A673 (cell line): ENCODE measurements around the gene CERS5. TPM values are rescaled to one million over a fixed set of nuclear protein-coding genes. Genes with fewer than 3 reads are reported as not detected.
A peak's percentile ranks its signal among the peaks of the same experiment; 100 is the strongest.

Experiments used
- BruUV-seq: library from RNA; stranded (reverse); fragments of 400-500 nt; replicated peaks from 2 replicates; lab custom pipeline; 2021; lab: Mats Ljungman, UMichigan
- CTCF ChIA-PET: fragments of 300-600 bp; sonication (Branson Sonifier 250); formaldehyde crosslinking; loops from one replicate; lab custom pipeline; 2022; ENCODE audit warnings: antibody characterized with exemption; lab: Charles Lee
- POLR2A ChIA-PET: fragments of 300-600 bp; sonication (Branson Sonifier 250); formaldehyde crosslinking; loops from one replicate; lab custom pipeline; 2022; ENCODE audit warnings: antibody characterized with exemption; ENCODE audit not compliant: low non-redundant PET; lab: Charles Lee
- DNase-seq: peaks from one replicate; pipeline ENCODE4 v3.0.0-alpha.2; 2015; ENCODE audit warnings: low spot score
- H3K27ac ChIP-seq: fragments of 200-600 bp; sonication (generic); 2 replicates; pipeline ENCODE4 v1.5.1; 2016; ENCODE audit warnings: mixed run types, low read depth, mild to moderate bottlenecking, mixed read lengths, antibody characterized with exemption, low read length; ENCODE audit not compliant: poor library complexity, severe bottlenecking
- H3K27me3 ChIP-seq: fragments of 200-600 bp; sonication (generic); replicated peaks from 2 replicates; pipeline ENCODE4 v1.6.1; 2017; ENCODE audit warnings: mixed run types, low read depth, mild to moderate bottlenecking, mixed read lengths, antibody characterized with exemption, low read length; ENCODE audit not compliant: insufficient read depth, poor library complexity
- H3K36me3 ChIP-seq: fragments of 200-600 bp; sonication (generic); 2 replicates; pipeline ENCODE4 v1.6.1; 2016; ENCODE audit warnings: mixed run types, mild to moderate bottlenecking, mixed read lengths, antibody characterized with exemption, low read length; ENCODE audit not compliant: insufficient read depth, poor library complexity, severe bottlenecking
- H3K4me1 ChIP-seq: fragments of 200-600 bp; sonication (generic); 2 replicates; pipeline ENCODE4 v1.6.1; 2017; ENCODE audit warnings: mixed run types, mild to moderate bottlenecking, mixed read lengths, antibody characterized with exemption, low read length; ENCODE audit not compliant: insufficient read depth, poor library complexity, severe bottlenecking
- H3K4me3 ChIP-seq: fragments of 200-600 bp; sonication (generic); 2 replicates; pipeline ENCODE4 v1.5.1; 2016; ENCODE audit warnings: low read depth, mixed run types, mild to moderate bottlenecking, mixed read lengths, low read length; ENCODE audit not compliant: poor library complexity, severe bottlenecking
- H3K9me3 ChIP-seq: fragments of 200-600 bp; sonication (generic); 2 replicates; pipeline ENCODE4 v1.6.1; 2016; ENCODE audit warnings: mixed run types, low read depth, mild to moderate bottlenecking, mixed read lengths, antibody characterized with exemption, low read length; ENCODE audit not compliant: poor library complexity, severe bottlenecking
- CTCF ChIP-seq: fragments of 300-800, 200-600 bp; sonication (generic); conservative IDR thresholded peaks from 2 replicates; pipeline ENCODE4 v1.5.1; 2017; ENCODE audit warnings: low read depth, mild to moderate bottlenecking, antibody characterized with exemption, low read length, moderate library complexity, mixed read lengths
- EZH2 ChIP-seq: fragments of 200-600 bp; sonication (generic); IDR thresholded peaks from 2 replicates; pipeline ENCODE4 v1.6.1; 2017; ENCODE audit warnings: borderline replicate concordance, low read depth, mild to moderate bottlenecking, mixed read lengths, antibody characterized with exemption, low read length; ENCODE audit not compliant: poor library complexity, severe bottlenecking
- intact Hi-C: fragments of 100-400 bp; cut with micrococcal nuclease; formaldehyde crosslinking; loops from one replicate; pipeline ENCODE4 v1.10.0; 2022; ENCODE audit not compliant: unreplicated experiment
- total RNA-seq: library from RNA; stranded (reverse); gene quantifications from 2 replicates; pipeline ENCODE4 v1.2.3, GENCODE V29; 2021

The CERS5 gene
- total RNA-seq, 1 experiment from 2014 or later: 57.0 TPM

- BruUV-seq: no TSS peak
- peaks cover 24% of the 10 kb centered on the region for H3K4me1 ChIP-seq
- no peak overlapping the region for H3K4me3 ChIP-seq
- POLR2A ChIA-PET: no interaction called here
- no peak overlapping the region for H3K27ac ChIP-seq
- no peaks in the 10 kb centered on the region for H3K36me3 ChIP-seq
- CTCF ChIA-PET: no interaction called here
- intact Hi-C loops: no loop called here
- TF ChIP-seq CTCF: no peak
- TF ChIP-seq EZH2: no peak
- no peaks in the 10 kb centered on the region for H3K27me3 ChIP-seq
- DNase-seq: no peak
- no peaks in the 10 kb centered on the region for H3K9me3 ChIP-seq
Observed at GRCh38 chr12:50105913-50106450, 61.2 kb downstream of the CERS5 start.

GRCh38 chr12:50104417-50105366 is 62.5 kb downstream of the CERS5 start:
- BruUV-seq: no TSS peak
- TF ChIP-seq EZH2 (no peak), CTCF (no peak)
- ChIA-PET POLR2A (interaction anchor here (1.1 kb wide), 1 partner anchor 20 kb away, joined by 3 read pairs; no protein-coding TSS in a partner anchor), CTCF (interaction anchor here (0.6 to 0.8 kb wide), 2 partner anchors 15 to 1205 kb away, joined by 3 read pairs; no protein-coding TSS in a partner anchor)
- Histone ChIP-seq H3K27me3 (no peaks in the 10 kb centered on the region), H3K27ac (no peak overlapping the region), H3K36me3 (peaks cover 8% of the 10 kb centered on the region), H3K4me3 (no peak overlapping the region), H3K4me1 (peaks cover 11% of the 10 kb centered on the region), H3K9me3 (no peaks in the 10 kb centered on the region)
- intact Hi-C loops: no loop called here
- DNase-seq: no peak

DNA sequence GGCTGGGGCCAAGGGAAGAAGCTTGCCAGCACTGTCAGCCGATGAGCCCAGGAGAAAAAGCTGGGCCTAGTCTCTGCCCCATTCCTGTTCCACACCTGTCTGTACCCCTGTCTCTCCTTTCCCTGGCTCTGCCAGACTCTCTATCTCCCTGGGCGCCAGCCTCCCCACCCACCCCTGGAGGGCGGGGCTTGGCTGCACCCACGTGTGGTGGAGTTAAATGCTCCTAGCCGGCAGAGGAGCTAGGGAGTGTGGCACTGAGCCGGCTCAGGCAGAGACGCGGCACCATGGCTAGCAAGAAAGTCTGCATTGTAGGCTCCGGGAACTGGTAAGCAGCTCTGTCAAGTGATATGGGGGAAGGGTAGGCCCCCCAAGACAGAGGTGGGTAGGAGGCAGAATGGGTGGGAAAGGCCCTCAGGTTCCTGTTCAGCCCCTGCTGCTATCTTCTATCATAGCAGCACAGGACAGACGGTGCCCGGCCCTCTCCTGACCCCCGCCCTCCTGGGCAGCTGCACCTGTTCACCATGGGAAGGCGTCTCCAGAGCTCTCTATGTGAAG is 63.3 kb downstream of the CERS5 start, which contains the start of gene GPD1:
GPD1 (plus strand) TSS at position 242 of the 555 bp plus-strand sequence; CDS start at position 285, 43 bp downstream.
- DNase-seq: peak; percentile 82
- CTCF ChIA-PET: interaction anchor here (0.7 to 1.2 kb wide), 4 partner anchors 8 to 19 kb away, joined by 3 read pairs; partner anchors contain the start of gene COX14
- H3K27ac ChIP-seq: no peak within 1 kb of the TSS
- H3K9me3 ChIP-seq: no peaks in the 10 kb centered on the region
- no peak within 1 kb of the TSS for H3K4me3 ChIP-seq
- peaks cover 8% of the 10 kb centered on the region for H3K4me1 ChIP-seq
- H3K27me3 ChIP-seq: no peaks in the 10 kb centered on the region
- intact Hi-C loops: no loop called here
- POLR2A ChIA-PET: interaction anchor here (0.6 to 1.1 kb wide), 2 partner anchors 19 to 353 kb away, joined by 3 to 7 read pairs; no protein-coding TSS in a partner anchor
- no TSS peak for BruUV-seq
- peaks cover 17% of the 10 kb centered on the region for H3K36me3 ChIP-seq
- TF ChIP-seq CTCF: 0 out of 2 replicates have a peak, but pooled peaks have one; percentile 18
- TF ChIP-seq EZH2: no peak
